Tibial nerve (tissue), 4 donors: ENCODE measurements around the gene CNTN5. TPM values are rescaled to one million over a fixed set of nuclear protein-coding genes. Genes with fewer than 3 reads are reported as not detected.

Experiments used
- DNase-seq, 2 donors: peaks; one replicate each; pipeline ENCODE4 v3.0.0-alpha.2; 2019; ENCODE audit warnings: low spot score in 2 of 2
- H3K27ac ChIP-seq, 4 donors: fragments of 200-600 bp; sonication (generic) in 3 of 4; one replicate each; pipeline ENCODE4 v1.5.1; 2017 to 2019; ENCODE audit warnings: mild to moderate bottlenecking in 1 of 4
- H3K27me3 ChIP-seq, 2 donors: fragments of 200-600 bp; sonication (generic) in 1 of 2; one replicate each; pipeline versions ENCODE4 v1.5.1 to v1.6.0; 2017 to 2019
- H3K36me3 ChIP-seq, 3 donors: fragments of 200-600 bp; sonication (generic); one replicate each; pipeline ENCODE4 v1.5.1; 2018 to 2019
- H3K4me1 ChIP-seq, 4 donors: fragments of 200-600 bp; sonication (generic) in 3 of 4; one replicate each; pipeline ENCODE4 v1.5.1; 2017 to 2019
- H3K4me3 ChIP-seq, 4 donors: fragments of 200-600 bp; sonication (generic) in 3 of 4; one replicate each; pipeline ENCODE4 v1.5.1; 2017 to 2019; ENCODE audit warnings: mild to moderate bottlenecking in 1 of 4, moderate library complexity in 1 of 4
- H3K9me3 ChIP-seq, 4 donors: fragments of 200-600 bp; sonication (generic) in 3 of 4; one replicate each; pipeline ENCODE4 v1.5.1; 2017 to 2019
- EP300 ChIP-seq, 2 donors: sonication (generic); formaldehyde crosslinking; IDR thresholded peaks; one replicate each; pipeline ENCODE4 v1.6.1; 2017; ENCODE audit warnings: antibody characterized with exemption in 2 of 2, mild to moderate bottlenecking in 1 of 2
- POLR2A ChIP-seq, 2 donors: fragments of 450-650 bp; IDR thresholded peaks; one replicate each; pipeline ENCODE4 v1.6.1; 2017; ENCODE audit warnings: antibody characterized with exemption in 2 of 2, mild to moderate bottlenecking in 2 of 2, moderate library complexity in 2 of 2
- WGBS, 2 donors: methylation state at CpG; one replicate each; pipeline ENCODE4 v1.1.5; 2018; 5-methylcytosine and 5-hydroxymethylcytosine counted together
- total RNA-seq, 4 donors: library from RNA; depleted of rRNA; stranded (reverse); fragments of >200 nt; gene quantifications; one replicate each; pipeline ENCODE4 v1.1.0, GENCODE V29; 2016
- TF ChIP-seq, protein P1 (sequence below), 5 experiments: fragments of 200-600 bp in 3 of 5; fragments of 450-650 bp in 2 of 5; sonication (generic) in 3 of 5; IDR thresholded peaks; one replicate each; pipeline ENCODE4 v1.5.1; 2016 to 2019; ENCODE audit warnings: antibody characterized with exemption in 5 of 5, mild to moderate bottlenecking in 3 of 5, moderate library complexity in 2 of 5

CNTN5 gene
- total RNA-seq, 4 donors from 2014 or later, result under 0.01 to 0.22 TPM; not detected in 2

- H3K4me1 ChIP-seq, result no peaks in the 10 kb centered on the region
- 73 to 76% methylated on average over 2 of the region's 2 CpGs for WGBS, 2 donors
Observed at GRCh38 chr11:100182927-100183326, 1162.2 kb downstream of the CNTN5 start.

DNA sequence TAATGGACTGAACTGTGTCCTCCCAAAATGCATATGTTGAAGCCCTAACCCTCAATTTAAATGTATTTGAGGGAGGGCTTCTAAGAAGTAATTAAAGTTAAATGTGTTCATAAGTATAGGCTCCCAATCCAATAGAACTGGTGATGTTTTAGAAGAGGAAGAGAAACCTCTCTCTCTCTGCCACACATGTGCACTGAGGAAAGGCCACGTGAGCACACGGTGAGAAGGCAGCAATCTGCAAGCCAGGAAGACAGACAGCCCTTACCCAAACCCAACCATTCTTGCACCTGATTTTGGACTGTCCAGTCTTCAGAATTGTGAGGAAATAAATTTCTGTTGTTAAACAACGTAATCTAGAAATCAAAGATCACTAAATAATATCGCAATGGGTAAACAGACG is 1164.8 kb downstream of the CNTN5 start:
- H3K4me3 ChIP-seq, result no peak overlapping the region
- no peaks in the 10 kb centered on the region for H3K9me3 ChIP-seq
- H3K36me3 ChIP-seq, result no peaks in the 10 kb centered on the region
- TF ChIP-seq, protein P1, sequence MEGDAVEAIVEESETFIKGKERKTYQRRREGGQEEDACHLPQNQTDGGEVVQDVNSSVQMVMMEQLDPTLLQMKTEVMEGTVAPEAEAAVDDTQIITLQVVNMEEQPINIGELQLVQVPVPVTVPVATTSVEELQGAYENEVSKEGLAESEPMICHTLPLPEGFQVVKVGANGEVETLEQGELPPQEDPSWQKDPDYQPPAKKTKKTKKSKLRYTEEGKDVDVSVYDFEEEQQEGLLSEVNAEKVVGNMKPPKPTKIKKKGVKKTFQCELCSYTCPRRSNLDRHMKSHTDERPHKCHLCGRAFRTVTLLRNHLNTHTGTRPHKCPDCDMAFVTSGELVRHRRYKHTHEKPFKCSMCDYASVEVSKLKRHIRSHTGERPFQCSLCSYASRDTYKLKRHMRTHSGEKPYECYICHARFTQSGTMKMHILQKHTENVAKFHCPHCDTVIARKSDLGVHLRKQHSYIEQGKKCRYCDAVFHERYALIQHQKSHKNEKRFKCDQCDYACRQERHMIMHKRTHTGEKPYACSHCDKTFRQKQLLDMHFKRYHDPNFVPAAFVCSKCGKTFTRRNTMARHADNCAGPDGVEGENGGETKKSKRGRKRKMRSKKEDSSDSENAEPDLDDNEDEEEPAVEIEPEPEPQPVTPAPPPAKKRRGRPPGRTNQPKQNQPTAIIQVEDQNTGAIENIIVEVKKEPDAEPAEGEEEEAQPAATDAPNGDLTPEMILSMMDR (IDR thresholded peaks at IDR 0.05), result no peak
- TF ChIP-seq POLR2A (IDR thresholded peaks at IDR 0.05) (no peak), EP300 (IDR thresholded peaks at IDR 0.05) (no peak)
- H3K27ac ChIP-seq, result no peak overlapping the region
- no peak for DNase-seq
- WGBS, 2 donors, result 93 to 94% methylated on average over 5 of the region's 5 CpGs
- no peaks in the 10 kb centered on the region for H3K4me1 ChIP-seq
- no peaks in the 10 kb centered on the region for H3K27me3 ChIP-seq

More at GRCh38 chr11:100182927-100183326, 1162.2 kb downstream of the CNTN5 start:
- H3K9me3 ChIP-seq, result no peaks in the 10 kb centered on the region
- DNase-seq, result no peak
- no peak overlapping the region for H3K4me3 ChIP-seq
- no peaks in the 10 kb centered on the region for H3K27me3 ChIP-seq
- TF ChIP-seq POLR2A (IDR thresholded peaks at IDR 0.05), result no peak
- TF ChIP-seq EP300 (IDR thresholded peaks at IDR 0.05), result no peak
- TF ChIP-seq, protein P1 (IDR thresholded peaks at IDR 0.05), result no peak
- no peak overlapping the region for H3K27ac ChIP-seq
- H3K36me3 ChIP-seq, result no peaks in the 10 kb centered on the region

DNA sequence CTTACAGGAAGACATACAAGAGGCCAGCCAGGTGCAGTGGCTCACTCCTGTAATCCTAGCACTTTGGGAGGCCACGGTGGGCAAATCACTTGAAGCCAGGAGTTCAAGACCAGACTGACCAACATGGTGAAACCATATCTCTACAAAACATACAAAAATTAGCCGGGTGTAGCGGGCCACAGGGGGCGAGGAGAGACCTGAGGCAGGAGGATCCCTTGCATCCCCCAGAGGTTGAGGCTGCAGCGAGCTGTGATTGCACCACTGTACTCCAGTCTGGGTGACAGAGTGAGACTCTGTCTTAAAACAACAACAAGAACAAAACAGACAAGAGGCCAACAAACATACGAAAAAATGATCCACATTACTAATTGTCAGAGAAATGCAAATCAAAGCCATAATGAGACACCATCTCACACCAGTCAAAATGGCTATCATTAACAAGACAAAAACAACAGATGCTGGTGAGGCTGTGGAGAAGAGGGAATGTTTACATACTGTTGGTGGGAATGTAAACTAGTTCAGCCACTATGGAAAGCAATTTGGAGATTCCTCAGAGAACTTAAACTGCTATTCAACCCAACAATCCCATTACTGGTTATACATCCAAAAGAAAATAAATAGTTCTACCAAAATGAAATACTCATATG is 1167.5 kb downstream of the CNTN5 start:
- Histone ChIP-seq H3K36me3 (no peaks in the 10 kb centered on the region), H3K4me3 (no peak overlapping the region), H3K27ac (no peak overlapping the region), H3K27me3 (no peaks in the 10 kb centered on the region), H3K4me1 (no peaks in the 10 kb centered on the region), H3K9me3 (no peaks in the 10 kb centered on the region)
- 93% methylated on average over 6 of the region's 6 CpGs for WGBS, 2 donors
- TF ChIP-seq, protein P1 (IDR thresholded peaks at IDR 0.05), result no peak
- TF ChIP-seq EP300 (IDR thresholded peaks at IDR 0.05), result no peak
- TF ChIP-seq POLR2A (IDR thresholded peaks at IDR 0.05), result no peak
- no peak for DNase-seq

GRCh38 chr11:100190395-100190794 is 1169.6 kb downstream of the CNTN5 start:
- DNase-seq, result no peak
- Histone ChIP-seq H3K9me3 (no peaks in the 10 kb centered on the region), H3K27me3 (no peaks in the 10 kb centered on the region), H3K4me3 (no peak overlapping the region), H3K4me1 (no peaks in the 10 kb centered on the region), H3K27ac (no peak overlapping the region), H3K36me3 (no peaks in the 10 kb centered on the region)
- no peak for TF ChIP-seq POLR2A (IDR thresholded peaks at IDR 0.05)
- no peak for TF ChIP-seq EP300 (IDR thresholded peaks at IDR 0.05)
- TF ChIP-seq, protein P1 (IDR thresholded peaks at IDR 0.05), result no peak
- WGBS, 2 donors, result 75 to 89% methylated on average over 3 of the region's 3 CpGs

GRCh38 chr11:100192181-100192580 is 1171.4 kb downstream of the CNTN5 start:
- no peak overlapping the region for H3K4me3 ChIP-seq
- no peak for DNase-seq
- TF ChIP-seq EP300 (IDR thresholded peaks at IDR 0.05) (no peak), POLR2A (IDR thresholded peaks at IDR 0.05) (no peak)
- no peaks in the 10 kb centered on the region for H3K9me3 ChIP-seq
- H3K36me3 ChIP-seq, result no peaks in the 10 kb centered on the region
- no peaks in the 10 kb centered on the region for H3K27me3 ChIP-seq
- no peaks in the 10 kb centered on the region for H3K4me1 ChIP-seq
- H3K27ac ChIP-seq, result no peak overlapping the region
- WGBS, 2 donors, result 40 to 97% methylated on average over 1 of the region's 1 CpG
